NCI-H2171 treated with DMSO at 0.1 percent for 48 hours (cell line): ENCODE measurements around the gene PAM.
"Not testable (repeated sequence)": the region's sequence is repeated elsewhere in the genome, so short reads cannot be mapped to it uniquely, and the experiment has no call there.

ENCODE experiments used
- DNase-seq: peaks from one replicate; lab custom pipeline; 2025; lab: John Stamatoyannopoulos, UW

Gene PAM

DNA sequence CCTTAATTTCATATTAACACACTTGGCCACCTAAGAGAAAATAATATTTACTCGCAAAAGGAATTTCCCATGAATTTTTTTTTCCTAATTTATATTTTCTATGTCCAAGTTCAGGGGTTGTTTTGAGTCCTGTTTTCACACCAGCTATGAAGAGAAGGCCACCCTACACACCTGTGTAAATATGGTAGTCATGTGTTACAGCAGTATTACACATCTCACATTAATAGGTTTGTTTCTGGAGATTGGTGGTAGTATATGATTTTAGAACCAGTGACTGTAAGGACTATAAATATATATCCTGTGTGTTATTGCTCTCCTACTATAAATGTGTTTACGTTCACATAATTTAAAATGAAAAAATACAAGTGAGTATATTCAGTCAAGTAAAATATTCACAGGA, 147.5 kb downstream of the PAM start:
- DNase-seq: no peak

DNA sequence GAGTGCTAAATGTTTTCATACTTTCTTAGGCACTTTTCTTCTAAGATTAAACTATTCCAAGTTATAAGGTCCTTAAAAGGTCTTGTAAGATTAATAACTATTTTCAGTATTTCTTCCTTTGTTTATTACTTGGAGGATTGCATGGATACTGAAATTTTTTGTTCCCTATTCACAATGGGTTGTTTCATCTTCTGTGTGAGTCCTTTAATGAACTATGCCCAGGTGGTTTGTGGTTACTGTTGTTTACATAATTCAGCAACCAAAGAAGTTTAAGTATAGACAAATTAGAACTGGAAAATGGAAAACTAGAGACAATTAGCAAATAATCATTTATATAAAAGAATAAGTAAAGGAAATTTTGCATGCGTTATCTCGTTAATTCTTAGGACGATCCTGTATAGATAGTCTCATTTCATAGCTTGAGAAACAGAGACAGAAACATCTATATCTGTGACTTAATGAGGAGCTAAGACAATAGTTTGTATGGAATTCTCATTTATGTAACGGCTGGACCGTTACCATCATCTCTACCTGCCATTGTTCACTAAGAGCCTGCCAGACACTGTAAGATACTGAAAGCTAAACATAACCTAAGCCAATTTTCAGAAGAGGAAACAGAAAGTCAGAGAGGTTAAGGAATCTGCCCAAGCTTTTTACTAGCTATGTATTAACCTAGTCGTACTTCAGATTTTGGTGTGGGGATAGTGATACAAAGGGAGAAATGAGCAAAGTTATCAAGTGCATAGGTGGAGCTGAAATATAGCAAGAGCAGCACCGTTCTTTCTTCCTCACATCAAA, 148.2 kb downstream of the PAM start:
- no peak for DNase-seq

- no peak for DNase-seq
These were observed 150.0 kb downstream of the PAM start for GRCh38 chr5:102905056-102905455.

DNA sequence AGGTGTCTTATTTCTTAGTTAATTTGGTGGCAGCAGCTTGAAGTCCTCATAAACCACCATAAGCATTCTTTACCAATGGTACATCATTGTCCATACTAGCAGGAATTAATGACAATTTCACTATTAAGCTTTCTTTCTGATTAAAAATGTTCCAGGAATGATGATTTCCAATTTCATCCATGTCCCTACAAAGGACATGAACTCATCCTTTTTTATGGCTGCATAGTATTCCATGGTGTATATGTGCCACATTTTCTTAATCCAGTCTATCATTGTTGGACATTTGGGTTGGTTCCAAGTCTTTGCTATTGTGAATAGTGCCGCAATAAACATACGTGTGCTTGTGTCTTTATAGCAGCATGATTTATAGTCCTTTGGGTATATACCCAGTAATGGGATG, 152.0 kb downstream of the PAM start:
- not testable (repeated sequence) for DNase-seq

GRCh38 chr5:102910240-102911226, 155.4 kb downstream of the PAM start:
- DNase-seq: no peak

DNA sequence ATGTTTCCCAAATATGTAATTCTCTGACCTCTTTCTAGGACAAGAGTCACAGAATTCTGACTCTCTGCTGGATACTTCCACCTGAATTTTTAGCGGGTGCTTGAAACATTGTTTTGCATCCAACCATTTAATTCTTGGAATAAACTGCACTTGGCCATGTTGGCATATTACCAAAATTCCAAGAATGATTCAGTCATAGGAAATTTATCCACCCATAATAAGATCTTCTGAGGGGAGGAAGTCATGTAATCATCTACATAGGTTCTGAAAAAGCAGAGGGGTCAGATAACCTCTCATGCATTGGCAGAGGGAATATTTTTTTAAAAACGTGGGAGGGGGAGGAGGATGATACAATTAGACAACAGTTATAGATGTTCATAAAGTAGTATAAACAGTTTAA, 156.9 kb downstream of the PAM start:
- no peak for DNase-seq

GRCh38 chr5:102916109-102916508, 161.0 kb downstream of the PAM start:
- no peak for DNase-seq

DNA sequence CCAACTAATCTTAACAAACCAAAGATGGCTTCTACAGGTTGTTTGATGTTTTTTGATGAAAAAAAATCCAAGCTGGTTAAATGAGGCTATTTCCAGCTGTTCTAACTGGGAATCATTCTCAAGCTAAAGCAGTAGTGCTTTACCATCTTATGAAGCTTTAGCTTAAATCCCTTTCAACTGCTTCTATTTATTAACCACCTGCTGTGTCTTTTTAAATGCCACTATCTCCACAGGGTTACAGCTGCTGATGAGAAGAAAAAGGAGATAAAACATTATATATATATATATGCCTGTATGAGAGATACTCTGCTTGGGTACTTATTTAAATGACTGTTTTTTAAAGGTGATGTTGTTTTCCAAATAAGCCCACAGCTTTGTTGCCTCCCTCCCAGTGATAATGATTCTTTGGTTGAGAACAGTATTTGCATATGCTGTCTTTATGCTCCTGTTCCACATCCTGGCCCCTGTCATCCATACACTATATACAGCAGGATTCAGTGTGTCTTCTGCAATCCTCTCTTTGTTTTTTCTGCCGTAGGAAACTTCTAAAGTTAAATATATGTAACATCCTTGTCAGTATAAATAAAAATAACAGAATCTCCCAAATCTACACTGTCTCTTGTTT, 164.0 kb downstream of the PAM start:
- DNase-seq: no peak

- no peak for DNase-seq
These were observed 165.7 kb downstream of the PAM start for GRCh38 chr5:102920762-102921161.

- DNase-seq: no peak
These were observed 166.4 kb downstream of the PAM start for GRCh38 chr5:102921341-102922044.

DNA sequence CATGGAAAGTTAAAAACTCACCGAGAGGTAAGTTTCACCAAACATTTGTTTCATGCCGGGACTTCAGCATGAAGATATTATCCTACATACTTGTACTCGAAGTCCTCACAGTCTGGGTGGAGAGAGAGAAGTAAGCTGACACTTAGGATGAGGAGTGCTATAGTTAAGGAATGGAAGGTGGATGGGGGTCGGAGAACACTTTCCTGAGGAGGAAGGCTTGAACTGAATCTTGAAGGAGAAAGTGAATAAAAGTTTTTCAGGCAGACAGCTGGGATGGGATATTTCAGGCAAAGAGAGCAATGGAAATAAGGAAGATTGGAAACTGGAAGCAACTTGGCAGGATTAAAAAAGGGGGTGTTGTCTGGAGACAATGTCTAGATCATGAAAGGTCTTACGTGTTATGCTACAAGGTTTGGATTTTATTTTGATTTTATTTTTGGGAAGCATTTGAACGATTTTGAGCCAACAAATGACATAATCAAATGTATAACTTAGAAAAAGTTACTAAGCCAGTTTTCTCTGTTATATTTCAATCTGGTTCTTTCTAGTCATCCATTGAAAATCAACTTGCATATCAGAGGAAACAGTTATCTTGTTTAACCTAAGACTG, 167.1 kb downstream of the PAM start:
- DNase-seq: no peak

GRCh38 chr5:102922799-102923477, 167.8 kb downstream of the PAM start:
- no peak for DNase-seq

DNA sequence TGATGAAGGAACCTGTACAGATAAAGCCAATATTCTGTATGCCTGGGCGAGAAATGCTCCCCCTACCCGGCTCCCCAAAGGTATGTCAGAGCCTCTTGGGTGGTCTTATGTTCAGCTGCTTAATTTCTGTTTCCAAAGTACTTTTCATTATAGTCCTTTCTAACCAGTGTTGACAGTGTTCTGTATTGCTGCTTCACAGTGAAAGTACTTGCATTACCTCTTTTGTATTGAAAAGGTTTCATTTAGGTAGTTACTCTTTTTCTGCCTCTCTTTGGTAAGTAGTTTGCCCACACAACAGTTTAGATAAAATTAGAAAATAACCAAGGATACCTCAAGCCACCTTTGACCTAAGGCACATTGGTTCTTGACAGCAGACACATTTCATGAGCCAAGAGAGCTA, 169.9 kb downstream of the PAM start:
- DNase-seq: no peak

GRCh38 chr5:102927007-102927406, 171.9 kb downstream of the PAM start:
- no peak for DNase-seq

DNA sequence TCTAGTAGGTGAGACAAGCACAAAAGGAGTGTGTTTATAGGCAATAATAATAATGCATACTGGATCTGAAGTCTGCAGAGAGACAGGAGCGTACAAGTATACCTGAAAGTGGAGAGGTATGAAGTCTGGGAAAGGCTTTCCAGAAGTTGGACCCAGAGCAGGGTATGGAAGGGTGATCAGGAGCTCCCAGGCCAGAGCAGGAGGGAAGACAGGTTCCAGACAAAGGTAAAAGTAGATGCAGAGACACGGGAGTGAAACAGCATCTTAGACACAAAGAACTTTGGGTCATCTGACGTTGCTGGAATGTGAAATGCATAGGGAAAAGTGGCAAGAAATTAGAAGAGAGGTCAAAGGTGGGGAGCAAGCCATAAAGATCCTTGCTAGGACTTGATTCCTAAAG, 175.1 kb downstream of the PAM start:
- DNase-seq: no peak

GRCh38 chr5:102931085-102931725, 176.1 kb downstream of the PAM start:
- DNase-seq: no peak

GRCh38 chr5:102932781-102933180, 177.7 kb downstream of the PAM start:
- DNase-seq: no peak

DNA sequence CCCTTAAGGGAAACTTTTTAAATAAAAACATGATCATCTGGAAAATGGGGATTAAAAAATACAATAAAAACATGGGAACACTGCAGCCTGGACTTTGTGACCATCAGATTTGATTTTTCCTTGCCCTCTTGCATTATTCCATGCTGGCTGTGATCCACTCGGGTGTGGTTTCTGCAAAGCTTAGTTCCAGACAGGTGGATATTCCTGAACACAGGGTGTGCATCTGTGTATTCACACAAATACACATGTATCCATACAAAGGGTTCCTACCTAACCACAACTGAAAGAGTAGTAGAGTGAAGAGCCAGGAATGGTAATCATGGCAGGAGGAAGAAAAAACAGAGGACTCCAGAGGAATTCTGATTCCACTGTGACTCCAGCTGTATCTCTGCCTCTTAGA, 178.2 kb downstream of the PAM start:
- no peak for DNase-seq

GRCh38 chr5:102933721-102934459, 178.8 kb downstream of the PAM start:
- DNase-seq: no peak

- peak; percentile 11 for DNase-seq
These were observed 182.8 kb downstream of the PAM start for GRCh38 chr5:102937894-102938293.
